Type B pancreatic cell (in vitro differentiated cells): Measurements from ENCODE around the gene ANO9. TPM values are rescaled to one million over a fixed set of nuclear protein-coding genes. Genes with fewer than 3 reads are reported as not detected.

ENCODE experiments used
- DNase-seq: peaks from one replicate; pipeline ENCODE4 v3.0.0; 2021; ENCODE audit warnings: mixed read lengths; ENCODE audit not compliant: unreplicated experiment; ENCODE audit errors: extremely low spot score
- H3K27ac Mint-ChIP-seq: 2 replicates; pipeline ENCODE4 v1.8.0; 2021; ENCODE audit warnings: mild to moderate bottlenecking, mixed read lengths
- H3K27me3 Mint-ChIP-seq: 2 replicates; pipeline ENCODE4 v1.8.0; 2021; ENCODE audit warnings: mixed read lengths
- H3K36me3 Mint-ChIP-seq: 2 replicates; pipeline ENCODE4 v1.8.0; 2021; ENCODE audit warnings: mixed read lengths
- H3K4me1 Mint-ChIP-seq: one replicate; pipeline ENCODE4 v1.8.0; 2021; ENCODE audit warnings: mixed read lengths; ENCODE audit not compliant: unreplicated experiment
- H3K4me3 Mint-ChIP-seq: 2 replicates; pipeline ENCODE4 v1.8.0; 2021; ENCODE audit warnings: mild to moderate bottlenecking, mixed read lengths
- H3K9me3 Mint-ChIP-seq: 2 replicates; pipeline ENCODE4 v1.8.0; 2021; ENCODE audit warnings: mixed read lengths
- total RNA-seq: library from RNA; stranded (reverse); gene quantifications from 2 replicates; pipeline ENCODE4 v1.2.1, GENCODE V29; 2021; ENCODE audit warnings: low replicate concordance
- TF ChIP-seq, protein P1 (sequence below): fragments of 200-600 bp; sonication (generic); conservative IDR thresholded peaks from 2 replicates; pipeline ENCODE4 v1.5.0; 2021; ENCODE audit warnings: antibody characterized with exemption, mild to moderate bottlenecking

Gene ANO9
- total RNA-seq, 1 donor from 2014 or later, result 25.3 TPM

DNA sequence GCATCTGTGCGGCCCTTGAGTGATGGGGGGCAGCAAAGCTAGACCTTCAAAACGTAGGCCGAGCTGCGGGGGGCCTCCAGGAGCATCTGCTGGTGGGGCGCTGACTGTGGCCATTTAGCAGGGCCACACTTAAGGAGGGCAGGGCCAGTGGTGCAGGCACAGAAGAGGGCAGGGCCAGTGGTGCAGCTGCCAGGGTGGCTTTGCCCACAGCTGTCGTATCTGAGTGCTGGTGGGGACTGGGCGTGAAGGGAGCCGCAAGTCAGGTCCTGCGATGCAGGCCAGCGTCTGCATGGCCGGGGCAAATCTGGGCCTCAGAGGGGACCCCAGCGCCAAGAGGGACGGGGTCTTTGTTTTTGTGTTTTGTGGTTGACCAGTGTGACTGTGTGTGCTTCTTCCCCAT lies 37.5 kb upstream of the ANO9 start:
- H3K4me1 Mint-ChIP-seq, result peaks cover 3% of the 10 kb centered on the region
- no peak overlapping the region for H3K27ac Mint-ChIP-seq
- no peak overlapping the region for H3K4me3 Mint-ChIP-seq
- H3K36me3 Mint-ChIP-seq, result peaks cover 13% of the 10 kb centered on the region
- no peak for DNase-seq
- no peaks in the 10 kb centered on the region for H3K27me3 Mint-ChIP-seq
- TF ChIP-seq, protein P1, sequence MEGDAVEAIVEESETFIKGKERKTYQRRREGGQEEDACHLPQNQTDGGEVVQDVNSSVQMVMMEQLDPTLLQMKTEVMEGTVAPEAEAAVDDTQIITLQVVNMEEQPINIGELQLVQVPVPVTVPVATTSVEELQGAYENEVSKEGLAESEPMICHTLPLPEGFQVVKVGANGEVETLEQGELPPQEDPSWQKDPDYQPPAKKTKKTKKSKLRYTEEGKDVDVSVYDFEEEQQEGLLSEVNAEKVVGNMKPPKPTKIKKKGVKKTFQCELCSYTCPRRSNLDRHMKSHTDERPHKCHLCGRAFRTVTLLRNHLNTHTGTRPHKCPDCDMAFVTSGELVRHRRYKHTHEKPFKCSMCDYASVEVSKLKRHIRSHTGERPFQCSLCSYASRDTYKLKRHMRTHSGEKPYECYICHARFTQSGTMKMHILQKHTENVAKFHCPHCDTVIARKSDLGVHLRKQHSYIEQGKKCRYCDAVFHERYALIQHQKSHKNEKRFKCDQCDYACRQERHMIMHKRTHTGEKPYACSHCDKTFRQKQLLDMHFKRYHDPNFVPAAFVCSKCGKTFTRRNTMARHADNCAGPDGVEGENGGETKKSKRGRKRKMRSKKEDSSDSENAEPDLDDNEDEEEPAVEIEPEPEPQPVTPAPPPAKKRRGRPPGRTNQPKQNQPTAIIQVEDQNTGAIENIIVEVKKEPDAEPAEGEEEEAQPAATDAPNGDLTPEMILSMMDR, result no peak
- peaks cover 7% of the 10 kb centered on the region for H3K9me3 Mint-ChIP-seq

- Mint-ChIP-seq H3K27ac (no peak overlapping the region), H3K4me1 (peaks cover 3% of the 10 kb centered on the region), H3K36me3 (peaks cover 7% of the 10 kb centered on the region), H3K27me3 (no peaks in the 10 kb centered on the region), H3K9me3 (peaks cover 7% of the 10 kb centered on the region), H3K4me3 (no peak overlapping the region)
- DNase-seq, result no peak
- TF ChIP-seq, protein P1, result no peak
Observed at GRCh38 chr11:477052-477715, 35.4 kb upstream of the ANO9 start.

GRCh38 chr11:476416-476815 lies 34.6 kb upstream of the ANO9 start:
- no peak overlapping the region for H3K27ac Mint-ChIP-seq
- DNase-seq, result peak; percentile 65
- H3K4me1 Mint-ChIP-seq, result peaks cover 3% of the 10 kb centered on the region
- H3K9me3 Mint-ChIP-seq, result peaks cover 4% of the 10 kb centered on the region
- no peak overlapping the region for H3K4me3 Mint-ChIP-seq
- peaks cover 5% of the 10 kb centered on the region for H3K36me3 Mint-ChIP-seq
- TF ChIP-seq, protein P1, result no peak
- H3K27me3 Mint-ChIP-seq, result no peaks in the 10 kb centered on the region

- Mint-ChIP-seq H3K4me1 (peaks cover 3% of the 10 kb centered on the region), H3K27ac (no peak overlapping the region)
Observed at GRCh38 chr11:475941-476340, 34.1 kb upstream of the ANO9 start.

GRCh38 chr11:474914-475506 lies 33.2 kb upstream of the ANO9 start:
- Mint-ChIP-seq H3K36me3 (no peaks in the 10 kb centered on the region), H3K4me1 (peaks cover 5% of the 10 kb centered on the region), H3K4me3 (no peak overlapping the region), H3K27ac (no peak overlapping the region), H3K27me3 (no peaks in the 10 kb centered on the region), H3K9me3 (no peaks in the 10 kb centered on the region)
- DNase-seq, result no peak
- TF ChIP-seq, protein P1, result no peak

More at GRCh38 chr11:475941-476340, 34.1 kb upstream of the ANO9 start:
- Mint-ChIP-seq H3K9me3 (no peaks in the 10 kb centered on the region), H3K36me3 (peaks cover under 1% of the 10 kb centered on the region), H3K27me3 (no peaks in the 10 kb centered on the region), H3K4me3 (no peak overlapping the region)
- TF ChIP-seq, protein P1, result no peak
- DNase-seq, result no peak
